ENCODE measurements around the gene ZMPSTE24.

ZMPSTE24 gene

GRCh38 chr1:40305871-40306270 lies 47.8 kb downstream of the ZMPSTE24 start:
- DNase-seq = no peak

- DNase-seq = no peak
These were observed 48.3 kb downstream of the ZMPSTE24 start for GRCh38 chr1:40306296-40306695.

DNA sequence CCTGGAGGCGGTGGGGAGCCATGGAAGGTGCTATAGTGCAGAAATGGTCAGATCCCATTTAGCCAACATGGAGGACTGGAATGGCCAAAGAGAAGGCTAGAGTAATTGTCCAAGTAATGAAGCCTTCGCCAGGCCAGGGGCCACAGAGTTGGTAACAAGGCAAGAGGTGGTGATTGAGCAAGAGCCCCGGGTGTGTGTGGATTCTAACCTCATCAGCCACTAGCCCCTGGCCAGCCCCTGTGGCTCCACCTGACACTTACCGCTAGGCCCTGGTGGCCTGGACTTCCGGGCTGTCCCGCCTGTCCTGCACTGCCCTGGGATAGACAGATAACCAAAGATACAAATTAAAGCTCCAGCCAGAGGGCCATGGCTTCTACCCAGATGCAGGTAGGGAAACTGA lies 49.1 kb downstream of the ZMPSTE24 start:
- DNase-seq = no peak

- no peak for DNase-seq
These were observed 50.1 kb downstream of the ZMPSTE24 start for GRCh38 chr1:40308036-40308727.

GRCh38 chr1:40309374-40310128 lies 51.5 kb downstream of the ZMPSTE24 start:
- no peak for DNase-seq

- DNase-seq = no peak
These were observed 52.1 kb downstream of the ZMPSTE24 start for GRCh38 chr1:40310129-40310461.

- DNase-seq = no peak
These were observed 53.1 kb downstream of the ZMPSTE24 start for GRCh38 chr1:40310983-40311642.

GRCh38 chr1:40311692-40312091 lies 53.7 kb downstream of the ZMPSTE24 start:
- DNase-seq = no peak

DNA sequence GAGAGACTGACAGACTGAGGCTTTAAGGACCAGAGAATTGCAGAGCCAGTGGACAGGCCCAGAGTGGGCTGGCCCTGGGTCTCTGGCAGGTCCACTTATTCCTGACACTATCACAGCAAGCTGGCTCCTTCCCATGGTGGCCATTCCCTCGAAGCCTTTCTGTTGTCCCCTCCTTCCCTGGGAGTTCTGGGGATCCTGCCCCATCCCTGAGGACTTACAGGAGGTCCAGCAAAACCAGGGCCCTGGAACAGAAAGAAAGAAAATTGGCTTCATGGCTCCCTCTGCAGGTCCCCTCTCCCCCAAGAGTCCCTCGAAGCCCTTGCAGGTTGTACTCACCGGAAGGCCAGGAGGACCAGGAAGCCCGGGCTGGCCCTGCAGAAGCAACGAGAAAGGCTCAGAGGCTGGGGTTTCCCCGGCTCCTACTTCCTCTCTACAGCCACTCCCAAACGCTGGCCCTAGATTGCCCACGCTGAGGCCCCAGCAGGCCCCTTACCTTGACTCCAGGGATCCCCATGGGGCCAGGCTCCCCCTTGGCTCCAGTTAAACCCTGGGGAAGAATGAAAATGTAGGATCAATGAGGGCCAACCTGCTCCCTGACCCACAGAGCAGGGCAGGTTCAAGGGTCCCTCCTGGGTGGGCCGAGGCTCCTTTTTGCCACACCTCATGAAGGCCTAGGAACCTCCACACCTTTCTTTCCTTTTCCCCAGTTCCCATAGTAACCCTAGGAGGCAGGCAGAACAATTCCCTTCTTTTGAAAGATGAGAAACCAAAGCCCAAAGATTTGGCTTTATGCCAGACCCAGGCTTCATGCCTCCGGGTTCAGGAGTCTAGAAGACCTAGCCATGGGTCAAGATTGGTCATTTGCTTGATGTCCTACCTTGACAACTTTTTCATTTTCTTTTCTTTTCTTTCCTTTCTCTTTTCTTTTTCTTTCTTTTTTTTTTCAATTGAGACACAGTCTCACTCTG lies 54.5 kb downstream of the ZMPSTE24 start:
- no peak for DNase-seq

DNA sequence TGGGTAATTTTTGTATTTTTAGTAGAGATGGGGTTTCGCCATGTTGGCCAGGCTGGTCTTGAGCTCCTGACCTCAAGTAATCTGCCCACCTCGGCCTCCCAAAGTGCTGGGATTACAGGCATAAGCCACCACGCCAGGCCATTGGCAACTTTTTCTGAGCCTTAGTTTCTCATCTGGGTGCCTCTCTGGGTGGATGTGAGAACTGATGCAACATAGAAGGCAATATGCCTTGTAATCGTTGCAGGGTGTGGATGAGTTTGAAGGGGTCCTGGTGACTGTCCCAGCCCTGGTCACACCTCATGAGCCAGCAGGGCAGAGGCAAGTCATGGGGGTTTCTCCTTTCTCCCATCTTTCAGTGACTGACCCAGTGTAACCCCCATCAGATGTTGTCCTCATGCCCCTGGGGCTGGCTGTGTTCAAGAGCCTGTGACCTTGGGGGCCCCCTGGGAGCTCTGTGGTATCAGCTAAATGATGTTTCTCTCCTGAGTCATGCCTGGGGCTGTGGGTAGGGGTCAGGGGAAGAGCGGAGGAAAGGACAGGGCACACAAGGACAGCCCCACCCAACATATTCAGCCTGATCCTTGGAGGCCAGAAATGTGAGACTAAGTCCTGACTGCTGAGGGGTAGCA lies 55.4 kb downstream of the ZMPSTE24 start:
- DNase-seq = no peak

- no peak for DNase-seq
These were observed 56.1 kb downstream of the ZMPSTE24 start for GRCh38 chr1:40313958-40314720.

DNA sequence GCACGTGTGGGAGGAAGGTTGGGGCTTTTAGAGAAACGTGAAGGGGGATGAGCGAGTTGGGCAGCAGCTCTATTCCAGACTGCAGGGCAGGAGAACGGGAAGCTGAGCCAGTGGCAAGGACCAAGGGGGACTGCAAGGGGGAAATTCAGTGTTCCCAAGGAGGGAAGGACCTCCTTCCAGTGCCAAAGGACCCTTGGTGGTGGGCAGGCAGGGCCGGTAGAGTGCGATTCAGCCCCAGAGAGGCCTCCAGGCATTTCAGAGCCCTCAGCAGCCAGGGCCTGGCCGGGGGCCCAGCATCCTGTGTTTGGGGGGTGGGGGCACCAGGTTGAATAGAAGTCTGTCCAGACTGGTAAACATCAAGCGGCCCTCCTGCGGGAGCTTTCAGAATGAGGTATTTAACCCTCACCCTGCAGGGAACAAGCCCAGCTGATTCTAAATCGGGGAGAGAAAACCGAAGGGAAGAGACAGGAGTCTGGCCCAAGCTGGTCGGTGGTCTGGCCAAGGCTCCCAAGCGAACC lies 56.7 kb downstream of the ZMPSTE24 start:
- no peak for DNase-seq

GRCh38 chr1:40315239-40315794 lies 57.3 kb downstream of the ZMPSTE24 start:
- peak; percentile 34 for DNase-seq

DNA sequence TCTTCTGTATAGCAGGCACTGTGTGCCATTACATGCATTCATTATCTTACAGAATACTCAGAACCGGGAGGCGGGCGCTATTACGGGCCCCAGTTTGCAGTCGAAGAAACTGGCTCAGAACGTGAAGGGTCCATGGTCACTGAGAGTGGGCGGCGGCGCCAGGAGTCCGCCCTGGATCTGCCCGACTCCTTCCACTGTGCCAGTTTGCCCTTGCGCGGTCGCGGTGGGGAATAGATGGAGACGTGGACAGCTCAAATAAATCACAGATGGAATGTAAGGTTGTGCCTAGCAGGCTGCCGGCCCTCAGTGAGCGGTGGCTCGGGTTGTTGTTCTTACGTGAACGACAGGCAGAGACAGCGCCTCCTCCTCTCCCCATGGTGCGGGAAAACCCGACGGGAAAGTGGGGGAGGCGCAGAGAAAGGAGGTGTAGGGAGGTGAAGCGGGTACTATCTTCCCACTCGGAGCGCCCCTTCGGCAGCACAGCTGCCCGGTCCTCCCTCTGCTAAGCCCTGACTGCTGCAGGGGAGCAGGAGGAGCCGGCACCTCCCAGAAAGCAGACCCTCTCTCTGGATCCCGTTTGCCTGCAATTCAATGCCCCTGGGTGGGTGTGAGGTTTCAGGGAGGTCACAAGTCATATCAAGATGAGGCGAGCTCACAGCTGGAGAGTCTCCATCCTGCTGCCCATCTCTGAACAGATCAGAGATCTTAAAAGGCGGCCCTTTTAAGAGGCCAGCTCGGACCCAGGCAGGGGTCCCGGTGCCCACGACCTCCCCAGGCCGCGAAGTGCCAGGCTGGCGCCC lies 58.0 kb downstream of the ZMPSTE24 start:
- DNase-seq = no peak

DNA sequence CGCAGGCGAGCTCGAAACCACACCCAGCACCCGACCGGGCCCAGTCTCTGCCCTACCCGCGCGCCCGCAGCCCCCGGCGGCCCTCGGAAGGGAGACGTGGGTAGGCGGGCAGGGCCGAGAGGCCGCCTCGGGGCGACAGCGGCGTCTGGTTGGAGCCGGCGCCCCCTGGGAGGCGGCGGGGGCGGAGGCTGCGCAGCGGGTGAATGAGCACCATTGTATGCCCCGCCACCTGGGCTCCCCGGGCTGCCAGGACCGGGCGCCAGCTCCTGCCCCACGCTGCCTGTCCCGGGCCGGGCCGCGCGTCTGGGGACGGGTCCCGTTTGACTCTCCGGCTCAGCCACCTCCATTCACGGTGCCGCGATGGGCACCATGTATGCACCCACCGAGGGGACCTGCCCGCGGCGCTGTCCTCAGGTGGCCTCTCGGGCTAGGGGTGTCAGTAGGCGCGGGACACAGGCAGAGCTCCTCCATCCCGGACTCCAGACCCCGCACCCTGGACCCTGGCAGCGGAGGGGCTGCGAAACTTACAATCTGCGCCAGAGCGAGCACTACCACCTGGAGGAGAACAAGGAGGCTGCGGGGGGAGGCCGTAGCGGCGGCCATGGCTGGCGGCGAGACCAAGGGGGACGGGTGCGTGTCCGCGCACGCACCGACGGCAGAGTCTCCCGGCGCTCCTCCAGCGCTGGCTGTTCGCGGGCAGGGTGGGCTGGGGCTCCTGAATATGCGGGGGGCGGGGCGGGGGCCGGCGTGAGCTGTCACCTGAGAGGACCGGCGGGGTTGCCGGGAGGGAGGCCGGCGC lies 58.8 kb downstream of the ZMPSTE24 start, which contains the start of gene COL9A2:
TSS of gene COL9A2 (minus strand) at position 692 of the 799 bp plus-strand sequence. CDS start at position 603, 89 bp downstream.
- DNase-seq = no peak

- DNase-seq = no peak
These were observed 59.5 kb downstream of the ZMPSTE24 start for GRCh38 chr1:40317394-40318074.

- no peak for DNase-seq
These were observed 60.4 kb downstream of the ZMPSTE24 start for GRCh38 chr1:40318476-40318875.

- DNase-seq = no peak
These were observed 61.1 kb downstream of the ZMPSTE24 start for GRCh38 chr1:40318970-40319621.
